ENCODE measurements around the gene KRT72. TPM values are rescaled to one million over a fixed set of nuclear protein-coding genes. Genes with fewer than 3 reads are reported as not detected.
"Not testable (repeated sequence)": the region's sequence is repeated elsewhere in the genome, so short reads cannot be mapped to it uniquely, and the experiment has no call there.

KRT72 gene
- total RNA-seq, 1 donor = not detected

- no peak for TF ChIP-seq CTCF (IDR thresholded peaks at IDR 0.05; ENCODE audit: insufficient read depth, low read depth, low read length)
- H3K4me3 ChIP-seq (ENCODE audit: low read depth, low read length) = no peak overlapping the region
- no peak for DNase-seq (ENCODE audit: low read depth)
Observed at GRCh38 chr12:52604859-52605258, 3.6 kb upstream of the KRT72 start.

GRCh38 chr12:52603314-52603713, 2.1 kb upstream of the KRT72 start:
- no peak for TF ChIP-seq CTCF (IDR thresholded peaks at IDR 0.05; ENCODE audit: insufficient read depth, low read depth, low read length)
- DNase-seq (ENCODE audit: low read depth) = no peak

GRCh38 chr12:52602552-52602951, 1.3 kb upstream of the KRT72 start:
- no peak overlapping the region for H3K4me3 ChIP-seq (ENCODE audit: low read depth, low read length)
- DNase-seq (ENCODE audit: low read depth) = no peak
- TF ChIP-seq CTCF (IDR thresholded peaks at IDR 0.05; ENCODE audit: insufficient read depth, low read depth, low read length) = no peak

More at GRCh38 chr12:52603314-52603713, 2.1 kb upstream of the KRT72 start:
- no peak overlapping the region for H3K4me3 ChIP-seq (ENCODE audit: low read depth, low read length)

- TF ChIP-seq CTCF (IDR thresholded peaks at IDR 0.05; ENCODE audit: insufficient read depth, low read depth, low read length) = no peak
- no peak overlapping the region for H3K4me3 ChIP-seq (ENCODE audit: low read depth, low read length)
- no peak for DNase-seq (ENCODE audit: low read depth)
Observed at GRCh38 chr12:52601671-52602070, 408 bp upstream of the KRT72 start.

GRCh38 chr12:52600475-52600874, 788 bp downstream of the KRT72 start:
- no peak overlapping the region for H3K4me3 ChIP-seq (ENCODE audit: low read depth, low read length)
- DNase-seq (ENCODE audit: low read depth) = no peak
- no peak for TF ChIP-seq CTCF (IDR thresholded peaks at IDR 0.05; ENCODE audit: insufficient read depth, low read depth, low read length)

- no peak overlapping the region for H3K4me3 ChIP-seq (ENCODE audit: low read depth, low read length)
- DNase-seq (ENCODE audit: low read depth) = no peak
- no peak for TF ChIP-seq CTCF (IDR thresholded peaks at IDR 0.05; ENCODE audit: insufficient read depth, low read depth, low read length)
Observed at GRCh38 chr12:52600071-52600470, 1.2 kb downstream of the KRT72 start.

- H3K4me3 ChIP-seq (ENCODE audit: low read depth, low read length) = no peak overlapping the region
- no peak for DNase-seq (ENCODE audit: low read depth)
- no peak for TF ChIP-seq CTCF (IDR thresholded peaks at IDR 0.05; ENCODE audit: insufficient read depth, low read depth, low read length)
Observed at GRCh38 chr12:52598966-52599365, 2.3 kb downstream of the KRT72 start.

- not testable (repeated sequence) for DNase-seq (ENCODE audit: low read depth); H3K4me3 ChIP-seq (ENCODE audit: low read depth, low read length)
Observed at GRCh38 chr12:52594237-52594636, 7.0 kb downstream of the KRT72 start.

All from fibroblast of villous mesenchyme (primary cell).